Measurements from ENCODE around the gene WNT11.

WNT11 gene

DNA sequence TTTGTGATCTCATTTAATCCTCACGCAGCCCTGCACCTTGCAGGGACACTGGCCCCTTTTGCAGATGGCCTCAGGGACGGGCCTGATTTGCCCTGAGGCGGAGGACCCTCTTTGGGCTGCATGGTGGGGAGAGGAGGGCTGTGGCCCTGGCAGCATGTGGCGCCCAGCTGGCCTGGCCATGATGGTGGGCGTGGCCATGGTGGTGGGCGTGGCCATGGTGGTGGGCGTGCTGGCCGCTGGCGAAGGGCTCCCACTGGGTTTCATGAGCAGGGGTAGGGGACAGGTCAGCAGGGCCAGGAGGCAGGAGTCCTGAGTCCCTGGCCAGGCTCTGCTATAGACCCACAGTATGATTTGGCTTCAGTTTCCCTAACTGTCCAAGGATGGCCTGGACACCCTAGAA, 13.1 kb downstream of the WNT11 start:
- TF ChIP-seq, protein P1, sequence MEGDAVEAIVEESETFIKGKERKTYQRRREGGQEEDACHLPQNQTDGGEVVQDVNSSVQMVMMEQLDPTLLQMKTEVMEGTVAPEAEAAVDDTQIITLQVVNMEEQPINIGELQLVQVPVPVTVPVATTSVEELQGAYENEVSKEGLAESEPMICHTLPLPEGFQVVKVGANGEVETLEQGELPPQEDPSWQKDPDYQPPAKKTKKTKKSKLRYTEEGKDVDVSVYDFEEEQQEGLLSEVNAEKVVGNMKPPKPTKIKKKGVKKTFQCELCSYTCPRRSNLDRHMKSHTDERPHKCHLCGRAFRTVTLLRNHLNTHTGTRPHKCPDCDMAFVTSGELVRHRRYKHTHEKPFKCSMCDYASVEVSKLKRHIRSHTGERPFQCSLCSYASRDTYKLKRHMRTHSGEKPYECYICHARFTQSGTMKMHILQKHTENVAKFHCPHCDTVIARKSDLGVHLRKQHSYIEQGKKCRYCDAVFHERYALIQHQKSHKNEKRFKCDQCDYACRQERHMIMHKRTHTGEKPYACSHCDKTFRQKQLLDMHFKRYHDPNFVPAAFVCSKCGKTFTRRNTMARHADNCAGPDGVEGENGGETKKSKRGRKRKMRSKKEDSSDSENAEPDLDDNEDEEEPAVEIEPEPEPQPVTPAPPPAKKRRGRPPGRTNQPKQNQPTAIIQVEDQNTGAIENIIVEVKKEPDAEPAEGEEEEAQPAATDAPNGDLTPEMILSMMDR (IDR thresholded peaks at IDR 0.05; ENCODE audit: low read depth, low read length), result no peak
- H3K4me3 ChIP-seq (ENCODE audit: low read depth, low read length), result no peak overlapping the region

DNA sequence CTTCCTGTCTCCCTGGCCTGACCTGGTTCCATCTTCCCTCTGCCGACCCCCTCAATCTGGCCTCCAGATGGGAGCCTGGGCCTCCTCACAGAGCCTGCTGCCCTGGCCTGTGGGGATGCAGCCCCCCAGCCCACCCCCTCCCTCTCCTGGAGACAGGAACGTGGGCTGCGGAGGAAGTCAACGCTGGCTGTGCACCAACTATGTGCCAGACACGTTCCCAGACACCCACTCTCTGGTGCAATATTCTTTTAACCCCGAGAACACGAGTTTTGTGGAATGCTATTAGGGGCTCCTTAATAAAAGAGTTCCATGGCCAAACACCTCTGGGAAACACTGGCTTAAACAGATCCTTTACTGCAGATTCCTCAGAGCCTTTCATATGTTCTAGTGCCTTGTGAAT, 15.9 kb downstream of the WNT11 start:
- no peak overlapping the region for H3K4me3 ChIP-seq (ENCODE audit: low read depth, low read length)
- TF ChIP-seq, protein P1 (IDR thresholded peaks at IDR 0.05; ENCODE audit: low read depth, low read length), result no peak

DNA sequence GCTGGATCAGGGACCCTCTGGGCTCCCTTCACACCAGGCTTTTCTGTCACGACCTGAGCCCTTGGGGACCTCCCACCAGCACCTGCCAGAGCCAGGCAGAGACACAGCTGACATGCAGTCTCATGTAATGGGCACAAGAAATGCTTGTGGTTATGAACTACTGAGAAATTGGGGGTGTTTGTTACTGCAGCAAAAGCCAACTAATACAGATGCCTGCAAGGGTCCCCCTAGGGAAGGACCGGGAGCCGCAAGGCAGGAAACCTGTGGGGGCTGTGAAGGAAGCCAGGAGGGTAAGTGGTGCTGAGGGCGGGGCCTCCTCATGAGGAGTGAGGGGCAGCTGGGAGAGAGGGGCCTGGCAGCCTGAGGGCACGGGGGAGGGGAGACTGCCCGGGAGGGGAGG, 16.6 kb downstream of the WNT11 start:
- TF ChIP-seq, protein P1 (IDR thresholded peaks at IDR 0.05; ENCODE audit: low read depth, low read length), result no peak

DNA sequence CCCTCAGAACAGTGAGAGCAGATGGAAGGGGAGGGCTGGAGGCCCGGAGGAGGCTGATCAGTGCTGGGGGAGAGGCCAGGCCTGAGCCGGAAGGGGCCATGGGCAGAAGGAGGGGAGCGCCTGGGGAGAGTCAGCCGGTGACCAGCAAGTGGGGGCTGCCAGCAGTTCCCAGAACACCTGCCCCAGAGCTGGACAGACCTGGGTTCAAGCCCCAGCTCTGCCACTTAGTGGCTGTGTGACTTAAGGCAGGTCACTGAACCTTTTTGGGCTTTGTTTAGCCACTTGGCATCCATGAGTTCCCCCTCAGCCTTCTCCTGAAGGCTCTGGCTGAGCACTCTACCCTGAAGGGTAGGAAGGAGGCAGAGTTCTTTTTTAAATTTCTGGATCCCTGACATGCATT, 17.4 kb downstream of the WNT11 start:
- H3K4me3 ChIP-seq (ENCODE audit: low read depth, low read length), result no peak overlapping the region
- TF ChIP-seq, protein P1 (IDR thresholded peaks at IDR 0.05; ENCODE audit: low read depth, low read length), result no peak

More for the DNA sequence above, 16.6 kb downstream of the WNT11 start:
- H3K4me3 ChIP-seq (ENCODE audit: low read depth, low read length), result no peak overlapping the region

DNA sequence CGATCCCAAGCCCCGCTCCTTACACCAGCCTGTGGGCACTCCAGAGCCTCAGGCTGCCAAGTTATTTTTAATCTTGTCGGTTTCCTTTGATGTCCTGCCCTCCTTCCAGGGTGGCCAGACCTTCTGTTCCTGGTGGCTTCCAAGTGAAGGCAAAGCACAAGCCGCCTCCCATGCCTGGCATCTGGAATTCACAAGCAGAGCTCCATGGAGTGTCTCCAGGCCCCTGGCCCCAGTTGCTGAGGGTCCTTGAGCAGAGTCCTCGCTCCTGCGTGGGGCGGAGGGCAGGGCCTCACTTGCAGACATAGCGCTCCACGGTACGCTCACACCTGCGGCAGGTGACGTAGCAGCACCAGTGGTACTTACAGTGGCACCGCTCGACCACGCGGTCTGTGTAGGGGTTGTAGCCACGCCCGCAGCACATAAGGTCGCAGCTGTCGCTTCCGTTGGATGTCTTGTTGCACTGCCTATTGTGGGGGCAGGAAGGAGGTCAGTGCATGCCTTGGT, 19.5 kb downstream of the WNT11 start:
- H3K4me3 ChIP-seq (ENCODE audit: low read depth, low read length), result no peak overlapping the region
- TF ChIP-seq, protein P1 (IDR thresholded peaks at IDR 0.05; ENCODE audit: low read depth, low read length), result no peak

DNA sequence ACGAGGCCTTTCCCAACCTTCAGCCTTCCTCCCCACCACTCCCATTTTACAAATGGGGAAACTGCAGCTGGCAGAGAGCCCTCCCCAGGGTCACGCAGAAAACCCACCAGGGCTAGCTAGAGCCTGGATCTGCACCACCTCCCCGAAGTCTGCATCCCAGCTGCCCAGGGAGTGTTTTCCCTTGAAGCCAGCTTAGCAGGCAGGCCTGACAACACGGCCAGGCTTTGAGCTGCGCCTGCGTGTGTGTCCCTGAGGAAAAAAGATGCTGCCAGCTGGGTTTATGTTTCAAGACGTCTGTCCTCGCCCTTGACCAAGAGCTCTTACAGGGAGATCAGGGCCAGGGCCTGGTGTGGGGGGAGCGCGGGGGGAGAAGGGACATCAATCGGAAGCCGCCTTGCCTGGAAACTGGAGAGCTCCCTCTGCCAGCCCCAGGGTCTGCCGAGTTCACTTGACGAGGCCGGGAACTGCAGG, 20.3 kb downstream of the WNT11 start:
- TF ChIP-seq, protein P1 (IDR thresholded peaks at IDR 0.05; ENCODE audit: low read depth, low read length), result no peak
- H3K4me3 ChIP-seq (ENCODE audit: low read depth, low read length), result no peak overlapping the region

DNA sequence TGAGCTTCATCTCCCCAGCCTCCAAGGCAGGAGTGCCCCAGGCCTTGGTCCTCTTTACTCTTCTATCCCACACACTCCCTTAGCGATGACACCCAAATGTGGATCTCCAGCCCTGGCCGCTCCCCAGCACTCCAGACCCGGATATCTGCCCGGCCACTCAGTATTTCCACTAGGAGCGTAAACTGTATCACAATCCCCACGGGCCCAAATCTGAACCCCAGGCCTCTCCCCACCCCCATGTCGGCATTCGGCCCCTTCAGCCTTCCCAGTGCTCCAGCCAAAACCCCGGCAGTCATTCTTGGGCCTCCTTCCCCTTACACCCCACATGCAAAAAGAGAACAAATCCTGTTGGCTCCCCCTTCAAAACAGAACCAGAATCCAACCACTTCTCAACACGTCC, 20.8 kb downstream of the WNT11 start:
- no peak overlapping the region for H3K4me3 ChIP-seq (ENCODE audit: low read depth, low read length)
- TF ChIP-seq, protein P1 (IDR thresholded peaks at IDR 0.05; ENCODE audit: low read depth, low read length), result no peak
